PFSK-1 (cell line): ENCODE measurements around the gene KRTAP10-6.

ENCODE experiments used
- FOXP2 ChIP-seq: optimal IDR thresholded peaks from 2 replicates; pipeline ENCODE3; 2011; ENCODE audit warnings: borderline replicate concordance, control low read depth, inconsistent platforms; ENCODE audit not compliant: insufficient read depth; ENCODE audit errors: extremely low read length, extremely low read depth
- POLR2AphosphoS5 ChIP-seq: IDR thresholded peaks from 2 replicates; pipeline ENCODE4 v1.6.1; 2012; ENCODE audit warnings: low read depth, mild to moderate bottlenecking, control low read depth, low read length, moderate library complexity
- REST ChIP-seq, 2 experiments: IDR thresholded peaks; 2 replicates each; pipeline versions ENCODE4 v1.6.1 to v1.8.0; 2011 to 2012; ENCODE audit warnings: low read depth in 2 of 2, low read length in 2 of 2, control low read depth in 1 of 2, inconsistent platforms in 1 of 2, mild to moderate bottlenecking in 1 of 2, moderate library complexity in 1 of 2; ENCODE audit not compliant: insufficient read depth in 1 of 2
- SIN3A ChIP-seq: IDR thresholded peaks from 2 replicates; pipeline ENCODE4 v1.6.1; 2012; ENCODE audit warnings: mild to moderate bottlenecking, low read length, moderate library complexity, borderline replicate concordance; ENCODE audit not compliant: insufficient read depth
- TAF1 ChIP-seq: IDR thresholded peaks from 2 replicates; pipeline ENCODE4 v1.6.1; 2012; ENCODE audit warnings: low read length, control low read depth, borderline replicate concordance; ENCODE audit not compliant: insufficient read depth

GRCh38 chr21:44640761-44641160, 48.5 kb upstream of the KRTAP10-6 start:
- TF ChIP-seq POLR2AphosphoS5 = no peak
- TF ChIP-seq REST (IDR thresholded peaks at IDR 0.05; ENCODE audit: insufficient read depth in 1 of 2, low read depth in 2 of 2, low read length in 2 of 2) = no peak
- no peak for TF ChIP-seq SIN3A
- TF ChIP-seq TAF1 = no peak
- no peak for TF ChIP-seq FOXP2
